Fibroblast of pulmonary artery (primary cell): ENCODE results near the gene TEX13B.
A peak's percentile ranks its signal among the peaks of the same experiment; 100 is the strongest.
"Not testable (repeated sequence)": the region's sequence is repeated elsewhere in the genome, so short reads cannot be mapped to it uniquely, and the experiment has no call there.

Source experiments
- DNase-seq: peaks from one replicate; pipeline ENCODE4 v3.0.0-alpha.2; 2010; ENCODE audit warnings: low read depth
- H3K4me3 ChIP-seq: replicated peaks from 2 replicates; pipeline ENCODE4 v1.5.1; 2011; ENCODE audit warnings: low read depth, mild to moderate bottlenecking, control low read depth, low read length, moderate library complexity
- CTCF ChIP-seq: IDR thresholded peaks from 2 replicates; pipeline ENCODE4 v1.5.1; 2011; ENCODE audit warnings: mild to moderate bottlenecking, control low read depth, low read length, inconsistent platforms; ENCODE audit errors: missing control alignments

Gene TEX13B

DNA sequence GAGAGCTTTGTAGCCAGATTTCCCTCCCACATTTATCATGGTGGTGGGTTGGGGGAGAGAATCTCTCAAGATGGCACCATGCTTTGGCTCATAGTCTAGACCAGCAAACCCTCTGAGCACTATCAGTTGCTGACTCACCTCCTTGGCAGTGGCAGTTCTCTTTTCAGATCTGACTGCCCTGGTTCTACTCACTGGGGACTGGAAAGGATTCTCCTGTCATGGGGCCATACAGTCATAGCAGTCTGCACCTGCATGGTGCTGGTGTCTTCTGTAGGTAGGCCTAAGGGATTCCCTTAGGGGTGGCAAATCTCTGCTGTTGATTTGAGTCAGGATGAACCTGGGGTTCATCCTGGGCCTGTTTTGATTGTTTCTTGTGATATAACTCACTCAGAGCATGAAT, 2.6 kb downstream of the TEX13B start:
- DNase-seq = no peak
- H3K4me3 ChIP-seq = no peak overlapping the region
- no peak for TF ChIP-seq CTCF

DNA sequence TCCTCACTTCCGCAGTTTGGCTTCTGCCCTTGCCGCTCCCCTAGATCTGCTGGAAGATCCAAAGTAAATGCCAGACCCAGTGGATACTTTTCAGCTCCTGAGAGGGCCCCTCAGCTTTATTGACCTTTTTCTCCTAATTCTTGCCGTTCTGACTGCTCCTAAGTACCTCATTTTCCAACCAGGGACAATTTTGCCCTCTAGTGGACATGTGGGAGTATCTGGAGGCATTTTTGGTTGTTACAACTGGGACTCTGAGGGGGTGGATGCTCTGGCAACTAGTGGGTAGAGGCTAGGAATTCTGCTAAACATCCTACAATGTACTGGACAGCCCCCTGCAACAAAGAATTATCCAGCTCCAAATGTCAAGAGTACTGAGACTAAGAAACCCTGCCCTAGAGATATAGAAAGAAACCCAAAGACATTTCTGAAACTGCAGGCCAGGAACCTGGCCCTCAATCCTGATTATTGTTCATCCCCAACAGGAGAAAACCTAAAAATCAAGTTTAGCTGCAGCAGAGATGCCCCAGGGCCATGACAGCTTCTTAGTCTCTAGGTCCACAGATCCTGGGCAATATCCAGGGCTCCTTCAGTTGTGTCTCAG, 3.4 kb downstream of the TEX13B start:
- TF ChIP-seq CTCF = peak; percentile 55
- H3K4me3 ChIP-seq = no peak overlapping the region
- DNase-seq = peak; percentile 55

GRCh38 chrX:107978071-107978470, 4.1 kb downstream of the TEX13B start:
- H3K4me3 ChIP-seq = no peak overlapping the region
- no peak for DNase-seq
- no peak for TF ChIP-seq CTCF

DNA sequence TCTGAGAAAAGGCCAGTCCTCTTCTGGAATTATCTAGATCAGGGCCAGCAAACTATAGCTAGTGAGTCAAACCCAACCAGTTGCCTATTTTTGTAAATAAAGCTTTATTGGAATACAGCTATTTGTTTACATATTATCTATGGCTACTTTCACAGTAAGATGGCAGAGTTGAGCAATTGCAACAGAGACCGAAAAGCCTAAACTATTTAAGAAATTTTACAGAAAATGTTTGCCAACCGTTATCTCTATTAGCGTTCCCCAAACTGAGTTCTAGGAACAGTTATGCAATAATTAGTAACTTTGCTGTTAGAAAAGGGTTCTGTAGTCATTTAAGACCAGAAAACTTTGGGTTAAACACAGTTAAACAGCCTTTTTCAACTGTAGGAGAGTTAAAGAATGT, 10.5 kb downstream of the TEX13B start:
- no peak overlapping the region for H3K4me3 ChIP-seq
- DNase-seq = peak; percentile 32
- no peak for TF ChIP-seq CTCF

GRCh38 chrX:107970073-107970472, 12.1 kb downstream of the TEX13B start:
- no peak for TF ChIP-seq CTCF
- no peak overlapping the region for H3K4me3 ChIP-seq
- DNase-seq = no peak

- DNase-seq = no peak
- no peak for TF ChIP-seq CTCF
- H3K4me3 ChIP-seq = no peak overlapping the region
Measured at GRCh38 chrX:107968623-107969022, 13.5 kb downstream of the TEX13B start.

DNA sequence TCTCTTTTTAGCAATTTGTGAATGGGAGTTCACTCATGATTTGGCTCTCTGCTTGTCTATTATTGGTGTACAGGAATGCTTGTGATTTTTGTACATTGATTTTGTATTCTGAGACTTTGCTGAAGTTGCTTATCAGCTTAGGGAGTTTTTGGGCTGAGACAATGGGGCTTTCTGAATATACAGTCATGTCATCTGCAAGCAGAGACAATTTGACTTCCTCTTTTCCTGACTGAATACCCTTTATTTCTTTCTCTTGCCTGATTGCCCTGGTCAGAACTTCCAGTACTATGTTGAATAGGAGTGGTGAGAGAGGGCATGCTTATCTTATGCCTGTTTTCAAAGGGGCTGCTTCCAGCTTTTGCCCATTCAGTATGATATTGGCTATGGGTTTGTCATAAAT, 26.8 kb downstream of the TEX13B start:
- H3K4me3 ChIP-seq, DNase-seq: not testable (repeated sequence)
